HepG2 (cell line): ENCODE results near the gene COPS8. TPM values are rescaled to one million over a fixed set of nuclear protein-coding genes. Genes with fewer than 3 reads are reported as not detected.
A peak's percentile ranks its signal among the peaks of the same experiment; 100 is the strongest.

Experiments
- CCDC6 ChIP-seq: sonication (generic); formaldehyde crosslinking; IDR thresholded peaks from 2 replicates; pipeline ENCODE4 v1.8.1; 2022; ENCODE audit warnings: mild to moderate bottlenecking, missing genetic modification reagents, moderate library complexity
- DBP ChIP-seq: sonication (generic); formaldehyde crosslinking; IDR thresholded peaks from 2 replicates; pipeline ENCODE4 v1.4.0; 2020; ENCODE audit warnings: missing genetic modification reagents; ENCODE audit errors: not compliant biosample characterization
- FOXP1 ChIP-seq, 2 experiments: fragments of 450-650 bp in 1 of 2; IDR thresholded peaks; 2 replicates each; pipeline ENCODE4 v1.6.1; 2017 to 2018; ENCODE audit warnings: antibody characterized with exemption in 1 of 2
- PRPF4 ChIP-seq: fragments of 200-400 bp; formaldehyde crosslinking; IDR thresholded peaks from 2 replicates; pipeline ENCODE4 v1.6.1; 2016; ENCODE audit warnings: low read length, low read depth; ENCODE audit not compliant: poor library complexity, severe bottlenecking
- RBAK ChIP-seq: sonication (generic); formaldehyde crosslinking; IDR thresholded peaks from 2 replicates; pipeline ENCODE4 v1.5.1; 2020; ENCODE audit warnings: mild to moderate bottlenecking, missing genetic modification reagents
- RERE ChIP-seq: IDR thresholded peaks from 2 replicates; pipeline ENCODE4 v1.6.1; 2016; ENCODE audit warnings: low read depth, missing genetic modification reagents, missing compliant biosample characterization
- SIX4 ChIP-seq: sonication (generic); formaldehyde crosslinking; IDR thresholded peaks from 2 replicates; pipeline ENCODE4 v1.4.0; 2020; ENCODE audit warnings: missing genetic modification reagents
- SP2 ChIP-seq: sonication (generic); formaldehyde crosslinking; IDR thresholded peaks from 2 replicates; pipeline ENCODE4 v1.5.1; 2020; ENCODE audit warnings: mild to moderate bottlenecking, missing genetic modification reagents
- SPEN ChIP-seq: sonication (generic); formaldehyde crosslinking; IDR thresholded peaks from 2 replicates; pipeline ENCODE4 v1.5.1; 2020; ENCODE audit warnings: low read depth, mild to moderate bottlenecking, missing genetic modification reagents
- TCF7L2 ChIP-seq: IDR thresholded peaks from 2 replicates; pipeline ENCODE4 v1.6.1; 2011; ENCODE audit warnings: mild to moderate bottlenecking, low read depth, low read length, moderate library complexity
- THAP9 ChIP-seq: sonication (generic); formaldehyde crosslinking; IDR thresholded peaks from 2 replicates; pipeline ENCODE4; 2020; ENCODE audit warnings: missing genetic modification reagents, mild to moderate bottlenecking, borderline replicate concordance
- ZBTB20 ChIP-seq: sonication (generic); formaldehyde crosslinking; IDR thresholded peaks from 2 replicates; pipeline ENCODE4 v1.8.1; 2023; ENCODE audit warnings: missing genetic modification reagents, low read depth, mild to moderate bottlenecking, borderline replicate concordance
- ZBTB7B ChIP-seq: sonication (generic); formaldehyde crosslinking; IDR thresholded peaks from 2 replicates; pipeline ENCODE4 v1.4.0; 2020; ENCODE audit warnings: missing genetic modification reagents
- ZC3H13 ChIP-seq: sonication (generic); formaldehyde crosslinking; IDR thresholded peaks from 2 replicates; pipeline ENCODE4 v1.8.1; 2023; ENCODE audit warnings: mild to moderate bottlenecking, missing genetic modification reagents, moderate library complexity
- ZC3H4 ChIP-seq: sonication (generic); formaldehyde crosslinking; IDR thresholded peaks from 2 replicates; pipeline ENCODE4 v1.4.0; 2020; ENCODE audit warnings: missing genetic modification reagents, borderline replicate concordance
- ZNF564 ChIP-seq: sonication (generic); formaldehyde crosslinking; IDR thresholded peaks from 2 replicates; pipeline ENCODE4 v1.8.1; 2023; ENCODE audit warnings: mild to moderate bottlenecking, missing genetic modification reagents
- ZNF766 ChIP-seq: sonication (generic); formaldehyde crosslinking; IDR thresholded peaks from 2 replicates; pipeline ENCODE4 v1.5.0; 2020; ENCODE audit warnings: missing genetic modification reagents, borderline replicate concordance
- polyA plus RNA-seq, 8 experiments: library from polyadenylated mRNA; depleted of rRNA in 3 of 8; stranded (reverse) in 7 of 8; unstranded in 1 of 8; fragments of >200 nt; fragmentation: Illumina TruSeq in 4 of 8; extraction: Trizol in 4 of 8; gene quantifications; 2 replicates each; pipeline versions ENCODE4 v1.2.1 to v1.2.3, GENCODE V29; 2011 to 2016; ENCODE audit warnings: low read depth in 4 of 8, missing spikeins in 1 of 8, mixed read lengths in 1 of 8; ENCODE audit not compliant: insufficient read depth in 1 of 8
- total RNA-seq, 5 experiments: library from RNA; depleted of rRNA; stranded (reverse); fragments of >200 nt; fragmentation: Illumina TruSeq; extraction: Trizol; gene quantifications; 2 replicates each; pipeline ENCODE4 v1.2.3, GENCODE V29; 2016; ENCODE audit warnings: low read depth in 1 of 5
- TF ChIP-seq, protein P1 (sequence below): sonication (generic); formaldehyde crosslinking; IDR thresholded peaks from 2 replicates; pipeline ENCODE4 v1.8.0; 2023; ENCODE audit warnings: mild to moderate bottlenecking, missing genetic modification reagents

COPS8 gene
- total and polyA plus RNA-seq, 2 of the 13 experiments (the other 11 are each of a cell fraction or from before 2014, with no cell fraction given): 86.3 to 96.6 TPM

DNA sequence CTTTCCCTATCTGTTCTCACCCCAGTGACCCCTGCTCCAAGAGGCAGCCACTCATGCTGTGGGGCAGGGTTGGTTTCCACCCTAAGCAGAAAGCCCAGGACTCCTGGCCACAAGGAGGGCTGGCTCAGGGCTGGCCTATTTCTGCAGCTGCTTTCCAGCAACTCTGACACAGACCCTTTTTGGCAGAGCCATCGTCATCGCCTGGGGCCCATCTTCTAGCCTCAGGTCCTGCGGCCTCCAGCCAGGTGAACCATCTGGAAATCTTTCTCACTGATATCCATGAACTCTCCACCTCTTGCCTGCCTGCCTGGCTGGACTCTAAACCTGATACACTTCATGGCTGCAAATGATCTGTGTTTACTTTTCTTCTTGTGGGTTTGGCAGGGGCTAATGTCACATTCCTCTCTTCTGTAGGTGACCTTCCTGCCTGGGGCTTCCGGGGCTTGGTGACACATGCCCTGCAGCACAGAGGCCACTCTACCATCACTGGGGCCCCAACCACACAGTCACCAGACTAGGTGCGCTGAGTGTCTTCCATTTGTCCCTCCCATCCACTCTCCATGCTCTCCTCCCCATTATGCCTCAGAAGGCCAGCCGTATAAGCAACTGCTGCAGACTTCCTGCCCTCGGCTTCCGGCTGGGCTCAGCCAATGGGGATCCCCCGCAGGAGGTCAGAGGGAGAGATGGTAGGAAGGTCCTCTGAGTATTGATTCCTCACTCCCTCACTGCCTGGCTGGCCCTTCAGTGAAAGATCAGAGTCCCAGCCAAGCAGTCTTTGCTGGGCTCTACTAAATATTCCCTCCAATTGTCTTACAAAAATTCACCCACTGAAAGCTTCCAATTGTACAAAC, 9.7 kb upstream of the COPS8 start (continued):
- TF ChIP-seq THAP9 (CRISPR knock-in tag): peak; percentile 96; the same call in 1 of the 2 replicates
- TF ChIP-seq SP2 (CRISPR knock-in tag): peak; percentile 78
- TF ChIP-seq ZNF766 (CRISPR knock-in tag): peak; percentile 90; the same call in 1 of the 2 replicates
- no peak for TF ChIP-seq TCF7L2
- peak; percentile 72; the same call in 1 of the 2 replicates for TF ChIP-seq RERE
- no peak; the same call in 1 of the 2 replicates for TF ChIP-seq FOXP1 (IDR thresholded peaks at IDR 0.05)
- peak; percentile 78 for TF ChIP-seq FOXP1 (CRISPR knock-in tag; IDR thresholded peaks at IDR 0.05)
- TF ChIP-seq RBAK: peak; percentile 70; the same call in 1 of the 2 replicates
- peak; percentile 81 for TF ChIP-seq SIX4 (CRISPR knock-in tag)
- peak; percentile 67 for TF ChIP-seq SPEN (CRISPR knock-in tag)
- TF ChIP-seq, protein P1, sequence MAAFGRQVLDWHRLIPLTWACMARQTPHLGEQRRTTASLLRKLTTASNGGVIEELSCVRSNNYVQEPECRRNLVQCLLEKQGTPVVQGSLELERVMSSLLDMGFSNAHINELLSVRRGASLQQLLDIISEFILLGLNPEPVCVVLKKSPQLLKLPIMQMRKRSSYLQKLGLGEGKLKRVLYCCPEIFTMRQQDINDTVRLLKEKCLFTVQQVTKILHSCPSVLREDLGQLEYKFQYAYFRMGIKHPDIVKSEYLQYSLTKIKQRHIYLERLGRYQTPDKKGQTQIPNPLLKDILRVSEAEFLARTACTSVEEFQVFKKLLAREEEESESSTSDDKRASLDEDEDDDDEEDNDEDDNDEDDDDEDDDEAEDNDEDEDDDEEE (CRISPR knock-in tag): peak; percentile 93
- TF ChIP-seq ZNF564 (CRISPR knock-in tag): peak; percentile 60; the same call in 1 of the 2 replicates
- TF ChIP-seq ZBTB20 (CRISPR knock-in tag): peak; percentile 64
- peak; percentile 59; the same call in 1 of the 2 replicates for TF ChIP-seq ZC3H4
- TF ChIP-seq CCDC6: peak; percentile 72; the same call in 1 of the 2 replicates
- TF ChIP-seq ZC3H13: no peak; the same call in 1 of the 2 replicates
- TF ChIP-seq DBP: no peak
- TF ChIP-seq PRPF4: no peak
- TF ChIP-seq ZBTB7B (CRISPR knock-in tag): no peak
